ENCODE measurements around the gene RAPGEF5.

DNA sequence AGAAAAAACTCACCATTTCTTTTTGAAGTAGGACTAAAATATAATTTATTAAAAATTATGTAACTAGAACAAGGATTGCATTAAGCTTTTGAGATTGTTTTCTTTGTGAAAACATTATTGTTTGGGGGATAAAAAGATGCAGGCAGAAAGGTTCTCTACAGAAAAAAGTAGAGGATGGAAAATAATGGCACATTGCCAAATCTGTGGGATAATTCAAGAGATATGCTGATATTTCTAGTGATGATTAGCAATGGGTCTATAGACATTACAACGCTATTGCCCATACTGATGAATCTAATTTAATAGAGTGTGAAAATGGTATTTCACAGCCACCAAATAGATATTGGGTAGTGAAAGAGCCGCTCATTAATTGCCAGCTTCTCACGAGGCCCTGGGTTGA lies 204.3 kb downstream of the RAPGEF5 start:
- TF ChIP-seq, protein P1, sequence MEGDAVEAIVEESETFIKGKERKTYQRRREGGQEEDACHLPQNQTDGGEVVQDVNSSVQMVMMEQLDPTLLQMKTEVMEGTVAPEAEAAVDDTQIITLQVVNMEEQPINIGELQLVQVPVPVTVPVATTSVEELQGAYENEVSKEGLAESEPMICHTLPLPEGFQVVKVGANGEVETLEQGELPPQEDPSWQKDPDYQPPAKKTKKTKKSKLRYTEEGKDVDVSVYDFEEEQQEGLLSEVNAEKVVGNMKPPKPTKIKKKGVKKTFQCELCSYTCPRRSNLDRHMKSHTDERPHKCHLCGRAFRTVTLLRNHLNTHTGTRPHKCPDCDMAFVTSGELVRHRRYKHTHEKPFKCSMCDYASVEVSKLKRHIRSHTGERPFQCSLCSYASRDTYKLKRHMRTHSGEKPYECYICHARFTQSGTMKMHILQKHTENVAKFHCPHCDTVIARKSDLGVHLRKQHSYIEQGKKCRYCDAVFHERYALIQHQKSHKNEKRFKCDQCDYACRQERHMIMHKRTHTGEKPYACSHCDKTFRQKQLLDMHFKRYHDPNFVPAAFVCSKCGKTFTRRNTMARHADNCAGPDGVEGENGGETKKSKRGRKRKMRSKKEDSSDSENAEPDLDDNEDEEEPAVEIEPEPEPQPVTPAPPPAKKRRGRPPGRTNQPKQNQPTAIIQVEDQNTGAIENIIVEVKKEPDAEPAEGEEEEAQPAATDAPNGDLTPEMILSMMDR (IDR thresholded peaks at IDR 0.05; ENCODE audit: extremely low read depth in 1 of 2, insufficient read depth in 1 of 2, low read depth in 1 of 2, low read length in 2 of 2) = no peak
- TF ChIP-seq POLR2A (IDR thresholded peaks at IDR 0.05; ENCODE audit: low read depth, low read length) (no peak), POLR2AphosphoS5 (IDR thresholded peaks at IDR 0.05; ENCODE audit: insufficient read depth, low read depth, low read length) (no peak), MYC (IDR thresholded peaks at IDR 0.05; ENCODE audit: low read depth, low read length) (no peak), EZH2 (IDR thresholded peaks at IDR 0.05; ENCODE audit: borderline replicate concordance, low read depth, low read length, severe bottlenecking) (no peak), FOS (IDR thresholded peaks at IDR 0.05; ENCODE audit: borderline replicate concordance, insufficient read depth, low read length) (no peak), JUN (IDR thresholded peaks at IDR 0.05; ENCODE audit: borderline replicate concordance, insufficient read depth, insufficient read length, low read depth) (no peak), GATA2 (IDR thresholded peaks at IDR 0.05; ENCODE audit: insufficient read depth, insufficient read length, low read depth, low read length) (no peak)
- TF ChIP-seq, protein P2, sequence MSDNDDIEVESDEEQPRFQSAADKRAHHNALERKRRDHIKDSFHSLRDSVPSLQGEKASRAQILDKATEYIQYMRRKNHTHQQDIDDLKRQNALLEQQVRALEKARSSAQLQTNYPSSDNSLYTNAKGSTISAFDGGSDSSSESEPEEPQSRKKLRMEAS (IDR thresholded peaks at IDR 0.05; ENCODE audit: insufficient read depth, insufficient read length) = no peak

All from endothelial cell of umbilical vein (primary cell).